WTC11 (cell line): ENCODE data around the gene RPL10. TPM values are rescaled to one million over a fixed set of nuclear protein-coding genes. Genes with fewer than 3 reads are reported as not detected.

ENCODE experiments used
- ATF2 ChIP-seq: sonication (generic); formaldehyde crosslinking; IDR thresholded peaks from 2 replicates; pipeline ENCODE4 v1.8.1; 2022; ENCODE audit warnings: low read depth, missing genetic modification reagents, borderline replicate concordance
- CBFB ChIP-seq: sonication (generic); formaldehyde crosslinking; IDR thresholded peaks from 2 replicates; pipeline ENCODE4 v1.8.1; 2022; ENCODE audit warnings: mild to moderate bottlenecking, low read depth, missing genetic modification reagents
- CREB1 ChIP-seq: sonication (generic); formaldehyde crosslinking; IDR thresholded peaks from 2 replicates; pipeline ENCODE4 v1.8.0; 2023; ENCODE audit warnings: mild to moderate bottlenecking, missing genetic modification reagents
- CREM ChIP-seq: sonication (generic); formaldehyde crosslinking; IDR thresholded peaks from 2 replicates; pipeline ENCODE4 v1.8.1; 2022; ENCODE audit warnings: mild to moderate bottlenecking, missing genetic modification reagents, moderate library complexity
- ELF4 ChIP-seq: sonication (generic); formaldehyde crosslinking; IDR thresholded peaks from 2 replicates; pipeline ENCODE4 v1.8.1; 2022; ENCODE audit warnings: low read depth, mild to moderate bottlenecking, moderate library complexity, missing genetic modification reagents
- EMX1 ChIP-seq: fragments of 250-450 bp; sonication (Bioruptor Pico); IDR thresholded peaks from 2 replicates; pipeline ENCODE4 v1.8.0; 2021; ENCODE audit warnings: mild to moderate bottlenecking
- JUN ChIP-seq: sonication (generic); formaldehyde crosslinking; IDR thresholded peaks from 2 replicates; pipeline ENCODE4 v1.8.0; 2023; ENCODE audit warnings: mild to moderate bottlenecking, missing genetic modification reagents
- NFATC4 ChIP-seq: fragments of 250-450 bp; sonication (Bioruptor Pico); IDR thresholded peaks from 2 replicates; pipeline ENCODE4 v1.9.0; 2021; ENCODE audit warnings: mild to moderate bottlenecking
- PRRX2 ChIP-seq: fragments of 250-450 bp; sonication (Bioruptor Pico); IDR thresholded peaks from 2 replicates; pipeline ENCODE4 v1.8.0; 2021; ENCODE audit warnings: mild to moderate bottlenecking
- SMAD4 ChIP-seq: sonication (generic); formaldehyde crosslinking; IDR thresholded peaks from 2 replicates; pipeline ENCODE4 v1.8.0; 2022; ENCODE audit warnings: mild to moderate bottlenecking, missing genetic modification reagents
- TCF7 ChIP-seq: sonication (generic); formaldehyde crosslinking; IDR thresholded peaks from 2 replicates; pipeline ENCODE4 v1.8.0; 2022; ENCODE audit warnings: mild to moderate bottlenecking, low read depth, missing genetic modification reagents, moderate library complexity
- TEAD1 ChIP-seq: sonication (generic); formaldehyde crosslinking; IDR thresholded peaks from 2 replicates; pipeline ENCODE4 v1.8.0; 2022; ENCODE audit warnings: mild to moderate bottlenecking, missing genetic modification reagents
- ZBTB21 ChIP-seq: sonication (generic); formaldehyde crosslinking; IDR thresholded peaks from 2 replicates; pipeline ENCODE4 v1.8.1; 2023; ENCODE audit warnings: mild to moderate bottlenecking, missing genetic modification reagents, borderline replicate concordance
- ZBTB43 ChIP-seq: sonication (generic); formaldehyde crosslinking; IDR thresholded peaks from 2 replicates; pipeline ENCODE4 v1.8.1; 2023; ENCODE audit warnings: mild to moderate bottlenecking, missing genetic modification reagents
- ZNF396 ChIP-seq: fragments of 250-450 bp; sonication (Bioruptor Pico); IDR thresholded peaks from 2 replicates; pipeline ENCODE4 v1.8.0; 2021; ENCODE audit warnings: mild to moderate bottlenecking, moderate library complexity, borderline replicate concordance
- ZNF512 ChIP-seq: sonication (generic); formaldehyde crosslinking; IDR thresholded peaks from 2 replicates; pipeline ENCODE4 v1.8.1; 2022; ENCODE audit warnings: missing genetic modification reagents, borderline replicate concordance
- ZNF532 ChIP-seq: fragments of 250-450 bp; sonication (Bioruptor Pico); IDR thresholded peaks from 2 replicates; pipeline ENCODE4 v1.9.0; 2021; ENCODE audit warnings: mild to moderate bottlenecking, borderline replicate concordance
- total RNA-seq: library from RNA; stranded (reverse); gene quantifications from 3 replicates; pipeline ENCODE4 v1.2.3, GENCODE V29; 2021
- TF ChIP-seq, protein P1 (sequence below): sonication (generic); formaldehyde crosslinking; IDR thresholded peaks from 2 replicates; pipeline ENCODE4 v1.8.0; 2022; ENCODE audit warnings: mild to moderate bottlenecking, missing genetic modification reagents
- TF ChIP-seq, protein P2 (sequence below): sonication (generic); formaldehyde crosslinking; IDR thresholded peaks from 2 replicates; pipeline ENCODE4 v1.8.1; 2023; ENCODE audit warnings: mild to moderate bottlenecking, missing genetic modification reagents, borderline replicate concordance
- TF ChIP-seq, protein P3 (sequence below): sonication (generic); formaldehyde crosslinking; IDR thresholded peaks from 2 replicates; pipeline ENCODE4 v1.8.0; 2023; ENCODE audit warnings: missing genetic modification reagents
- TF ChIP-seq, protein P4 (sequence below): sonication (generic); formaldehyde crosslinking; IDR thresholded peaks from 2 replicates; pipeline ENCODE4 v1.8.0; 2023; ENCODE audit warnings: mild to moderate bottlenecking, missing genetic modification reagents

The RPL10 gene
- total RNA-seq, 1 experiment from 2014 or later: 2,241 TPM

DNA sequence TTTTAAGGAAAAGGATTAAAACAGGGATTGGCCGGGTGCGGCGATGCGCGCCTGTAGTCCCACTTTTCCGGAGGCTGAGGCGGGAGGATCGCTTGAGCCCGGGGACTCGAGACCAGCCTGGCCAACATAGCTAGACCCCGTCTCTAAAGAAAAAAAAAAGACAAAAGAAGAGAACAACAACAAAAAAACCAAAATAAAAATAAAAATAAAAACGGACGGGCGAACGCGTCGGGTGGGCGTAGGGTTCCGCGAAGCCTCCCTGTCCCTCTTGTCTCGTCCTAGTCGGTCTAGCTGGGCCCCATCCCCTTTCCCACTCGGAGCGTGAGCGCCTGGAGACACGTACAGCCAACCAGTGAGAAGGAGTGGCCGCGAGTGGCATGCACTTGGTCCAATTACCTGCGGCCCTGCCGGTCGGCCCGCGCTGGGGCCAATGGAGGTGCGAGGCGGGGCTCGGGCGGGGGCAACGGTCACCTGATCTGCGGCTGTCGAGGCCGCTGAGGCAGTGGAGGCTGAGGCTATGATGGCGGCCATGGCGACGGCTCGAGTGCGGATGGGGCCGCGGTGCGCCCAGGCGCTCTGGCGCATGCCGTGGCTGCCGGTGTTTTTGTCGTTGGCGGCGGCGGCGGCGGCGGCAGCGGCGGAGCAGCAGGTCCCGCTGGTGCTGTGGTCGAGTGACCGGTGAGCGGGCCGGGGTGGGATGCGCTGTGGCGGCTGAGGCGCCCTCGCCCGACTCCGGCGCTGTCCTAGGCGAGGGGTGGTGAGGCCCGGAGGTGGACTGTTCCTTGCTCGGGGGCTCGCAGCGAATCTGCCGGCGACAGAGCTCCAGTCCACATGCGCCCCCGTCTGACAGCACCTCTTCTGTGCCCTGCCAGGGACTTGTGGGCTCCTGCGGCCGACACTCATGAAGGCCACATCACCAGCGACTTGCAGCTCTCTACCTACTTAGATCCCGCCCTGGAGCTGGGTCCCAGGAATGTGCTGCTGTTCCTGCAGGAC, 30.3 kb downstream of the RPL10 start, which contains the start of gene ATP6AP1 (continued):
- TF ChIP-seq CREM (CRISPR knock-in tag): no peak
- TF ChIP-seq, protein P1, sequence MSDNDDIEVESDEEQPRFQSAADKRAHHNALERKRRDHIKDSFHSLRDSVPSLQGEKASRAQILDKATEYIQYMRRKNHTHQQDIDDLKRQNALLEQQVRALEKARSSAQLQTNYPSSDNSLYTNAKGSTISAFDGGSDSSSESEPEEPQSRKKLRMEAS: peak; percentile 58; the same call in 1 of the 2 replicates
- TF ChIP-seq, protein P2, sequence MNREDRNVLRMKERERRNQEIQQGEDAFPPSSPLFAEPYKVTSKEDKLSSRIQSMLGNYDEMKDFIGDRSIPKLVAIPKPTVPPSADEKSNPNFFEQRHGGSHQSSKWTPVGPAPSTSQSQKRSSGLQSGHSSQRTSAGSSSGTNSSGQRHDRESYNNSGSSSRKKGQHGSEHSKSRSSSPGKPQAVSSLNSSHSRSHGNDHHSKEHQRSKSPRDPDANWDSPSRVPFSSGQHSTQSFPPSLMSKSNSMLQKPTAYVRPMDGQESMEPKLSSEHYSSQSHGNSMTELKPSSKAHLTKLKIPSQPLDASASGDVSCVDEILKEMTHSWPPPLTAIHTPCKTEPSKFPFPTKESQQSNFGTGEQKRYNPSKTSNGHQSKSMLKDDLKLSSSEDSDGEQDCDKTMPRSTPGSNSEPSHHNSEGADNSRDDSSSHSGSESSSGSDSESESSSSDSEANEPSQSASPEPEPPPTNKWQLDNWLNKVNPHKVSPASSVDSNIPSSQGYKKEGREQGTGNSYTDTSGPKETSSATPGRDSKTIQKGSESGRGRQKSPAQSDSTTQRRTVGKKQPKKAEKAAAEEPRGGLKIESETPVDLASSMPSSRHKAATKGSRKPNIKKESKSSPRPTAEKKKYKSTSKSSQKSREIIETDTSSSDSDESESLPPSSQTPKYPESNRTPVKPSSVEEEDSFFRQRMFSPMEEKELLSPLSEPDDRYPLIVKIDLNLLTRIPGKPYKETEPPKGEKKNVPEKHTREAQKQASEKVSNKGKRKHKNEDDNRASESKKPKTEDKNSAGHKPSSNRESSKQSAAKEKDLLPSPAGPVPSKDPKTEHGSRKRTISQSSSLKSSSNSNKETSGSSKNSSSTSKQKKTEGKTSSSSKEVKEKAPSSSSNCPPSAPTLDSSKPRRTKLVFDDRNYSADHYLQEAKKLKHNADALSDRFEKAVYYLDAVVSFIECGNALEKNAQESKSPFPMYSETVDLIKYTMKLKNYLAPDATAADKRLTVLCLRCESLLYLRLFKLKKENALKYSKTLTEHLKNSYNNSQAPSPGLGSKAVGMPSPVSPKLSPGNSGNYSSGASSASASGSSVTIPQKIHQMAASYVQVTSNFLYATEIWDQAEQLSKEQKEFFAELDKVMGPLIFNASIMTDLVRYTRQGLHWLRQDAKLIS (CRISPR knock-in tag): no peak
- TF ChIP-seq PRRX2 (CRISPR knock-in tag): no peak
- TF ChIP-seq TEAD1: no peak
- no peak for TF ChIP-seq ATF2 (CRISPR knock-in tag)
- TF ChIP-seq ZNF396 (CRISPR knock-in tag): no peak
- TF ChIP-seq EMX1: no peak
- TF ChIP-seq, protein P3, sequence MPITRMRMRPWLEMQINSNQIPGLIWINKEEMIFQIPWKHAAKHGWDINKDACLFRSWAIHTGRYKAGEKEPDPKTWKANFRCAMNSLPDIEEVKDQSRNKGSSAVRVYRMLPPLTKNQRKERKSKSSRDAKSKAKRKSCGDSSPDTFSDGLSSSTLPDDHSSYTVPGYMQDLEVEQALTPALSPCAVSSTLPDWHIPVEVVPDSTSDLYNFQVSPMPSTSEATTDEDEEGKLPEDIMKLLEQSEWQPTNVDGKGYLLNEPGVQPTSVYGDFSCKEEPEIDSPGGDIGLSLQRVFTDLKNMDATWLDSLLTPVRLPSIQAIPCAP: no peak
- TF ChIP-seq ZBTB21 (CRISPR knock-in tag): no peak
- TF ChIP-seq ZNF512: no peak
- no peak for TF ChIP-seq SMAD4 (CRISPR knock-in tag)
- TF ChIP-seq ZNF532 (CRISPR knock-in tag): no peak
- TF ChIP-seq ZBTB43: 0 out of 2 replicates have a peak, but pooled peaks have one; percentile 19
- no peak for TF ChIP-seq ELF4 (CRISPR knock-in tag)
- no peak for TF ChIP-seq NFATC4 (CRISPR knock-in tag)
- TF ChIP-seq, protein P4, sequence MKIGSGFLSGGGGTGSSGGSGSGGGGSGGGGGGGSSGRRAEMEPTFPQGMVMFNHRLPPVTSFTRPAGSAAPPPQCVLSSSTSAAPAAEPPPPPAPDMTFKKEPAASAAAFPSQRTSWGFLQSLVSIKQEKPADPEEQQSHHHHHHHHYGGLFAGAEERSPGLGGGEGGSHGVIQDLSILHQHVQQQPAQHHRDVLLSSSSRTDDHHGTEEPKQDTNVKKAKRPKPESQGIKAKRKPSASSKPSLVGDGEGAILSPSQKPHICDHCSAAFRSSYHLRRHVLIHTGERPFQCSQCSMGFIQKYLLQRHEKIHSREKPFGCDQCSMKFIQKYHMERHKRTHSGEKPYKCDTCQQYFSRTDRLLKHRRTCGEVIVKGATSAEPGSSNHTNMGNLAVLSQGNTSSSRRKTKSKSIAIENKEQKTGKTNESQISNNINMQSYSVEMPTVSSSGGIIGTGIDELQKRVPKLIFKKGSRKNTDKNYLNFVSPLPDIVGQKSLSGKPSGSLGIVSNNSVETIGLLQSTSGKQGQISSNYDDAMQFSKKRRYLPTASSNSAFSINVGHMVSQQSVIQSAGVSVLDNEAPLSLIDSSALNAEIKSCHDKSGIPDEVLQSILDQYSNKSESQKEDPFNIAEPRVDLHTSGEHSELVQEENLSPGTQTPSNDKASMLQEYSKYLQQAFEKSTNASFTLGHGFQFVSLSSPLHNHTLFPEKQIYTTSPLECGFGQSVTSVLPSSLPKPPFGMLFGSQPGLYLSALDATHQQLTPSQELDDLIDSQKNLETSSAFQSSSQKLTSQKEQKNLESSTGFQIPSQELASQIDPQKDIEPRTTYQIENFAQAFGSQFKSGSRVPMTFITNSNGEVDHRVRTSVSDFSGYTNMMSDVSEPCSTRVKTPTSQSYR: no peak
- no peak for TF ChIP-seq CBFB (CRISPR knock-in tag)
- TF ChIP-seq CREB1: no peak
- TF ChIP-seq JUN (CRISPR knock-in tag): no peak
- TF ChIP-seq TCF7 (CRISPR knock-in tag): no peak
